Activated B cell treated with CpG ODN at 0.5 μM for 24 hours (primary cell): ENCODE results near the gene SLC38A3. TPM values are rescaled to one million over a fixed set of nuclear protein-coding genes. Genes with fewer than 3 reads are reported as not detected.

Source experiments
- ATAC-seq: fragments of 200-7000 bp; cut with Tn5 transposase; one replicate; pipeline ENCODE4 v1.10.0; 2021; ENCODE audit warnings: low read depth, mild to moderate bottlenecking, moderate library complexity
- CTCF ChIA-PET: fragments of 350-600 bp; sonication (Branson Sonifier 250); formaldehyde crosslinking; loops from one replicate; lab custom pipeline; 2021; ENCODE audit warnings: antibody characterized with exemption; lab: Charles Lee
- POLR2A ChIA-PET: fragments of 350-600 bp; sonication (Branson Sonifier 250); formaldehyde crosslinking; loops from one replicate; lab custom pipeline; 2021; ENCODE audit warnings: antibody characterized with exemption; lab: Charles Lee
- DNase-seq: peaks from one replicate; pipeline ENCODE4 v3.0.0; 2022
- H3K27ac Mint-ChIP-seq: one replicate; pipeline ENCODE4 v1.8.0; 2020; ENCODE audit warnings: mixed read lengths
- H3K27me3 Mint-ChIP-seq: one replicate; pipeline ENCODE4 v1.8.0; 2021; ENCODE audit warnings: mixed read lengths
- H3K36me3 Mint-ChIP-seq: one replicate; pipeline ENCODE4 v1.8.0; 2021; ENCODE audit warnings: low read depth, mixed read lengths
- H3K4me1 Mint-ChIP-seq: one replicate; pipeline ENCODE4 v1.8.0; 2021; ENCODE audit warnings: mixed read lengths
- H3K4me3 Mint-ChIP-seq: one replicate; pipeline ENCODE4 v1.8.0; 2020; ENCODE audit warnings: mild to moderate bottlenecking, mixed read lengths
- H3K9me3 Mint-ChIP-seq: one replicate; pipeline ENCODE4 v1.8.0; 2020; ENCODE audit warnings: mixed read lengths
- intact Hi-C: fragments of 100-400 bp; cut with micrococcal nuclease; formaldehyde crosslinking; loops from one replicate; pipeline ENCODE4 v1.15.1; 2024
- total RNA-seq: library from RNA; stranded (reverse); gene quantifications from 2 replicates; pipeline ENCODE4 v1.2.3, GENCODE V29; 2022
- TF ChIP-seq, protein P1 (sequence below): fragments of 200-600 bp; IDR thresholded peaks from one replicate; pipeline ENCODE4 v1.8.0; 2022; ENCODE audit warnings: antibody characterized with exemption, mild to moderate bottlenecking

Gene SLC38A3
- total RNA-seq, 1 donor from 2014 or later: not detected

- Mint-ChIP-seq H3K27ac (no peak overlapping the region), H3K9me3 (no peaks in the 10 kb centered on the region)
- POLR2A ChIA-PET: no interaction called here
Measured at GRCh38 chr3:50163572-50164455, 41.3 kb upstream of the SLC38A3 start.

DNA sequence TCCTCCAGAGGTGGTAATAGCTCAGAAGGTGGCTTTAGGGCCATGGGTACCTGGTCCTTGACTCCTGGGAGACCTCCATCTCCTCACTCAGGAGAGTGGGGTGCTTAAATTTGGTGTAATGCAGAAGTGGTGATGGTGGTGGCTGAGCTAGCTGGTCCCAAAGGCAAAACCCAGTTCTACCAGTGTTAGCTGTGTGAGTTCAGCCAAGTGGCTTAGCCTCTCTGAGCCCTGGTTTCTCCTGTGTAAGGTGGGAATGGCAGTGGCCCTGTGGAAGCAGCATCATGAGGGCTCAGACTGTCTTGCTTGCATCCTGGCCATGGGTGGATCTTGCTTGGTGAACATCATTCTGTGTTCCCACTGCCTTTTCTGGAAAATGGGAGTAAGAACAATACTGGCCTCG, 40.6 kb upstream of the SLC38A3 start:
- ChIA-PET CTCF (no interaction called here), POLR2A (no interaction called here)
- no peaks in the 10 kb centered on the region for H3K4me1 Mint-ChIP-seq
- ATAC-seq (no peak), DNase-seq (no peak)
- H3K36me3 Mint-ChIP-seq: no peaks in the 10 kb centered on the region
- peaks cover 2% of the 10 kb centered on the region for H3K27me3 Mint-ChIP-seq
- TF ChIP-seq, protein P1, sequence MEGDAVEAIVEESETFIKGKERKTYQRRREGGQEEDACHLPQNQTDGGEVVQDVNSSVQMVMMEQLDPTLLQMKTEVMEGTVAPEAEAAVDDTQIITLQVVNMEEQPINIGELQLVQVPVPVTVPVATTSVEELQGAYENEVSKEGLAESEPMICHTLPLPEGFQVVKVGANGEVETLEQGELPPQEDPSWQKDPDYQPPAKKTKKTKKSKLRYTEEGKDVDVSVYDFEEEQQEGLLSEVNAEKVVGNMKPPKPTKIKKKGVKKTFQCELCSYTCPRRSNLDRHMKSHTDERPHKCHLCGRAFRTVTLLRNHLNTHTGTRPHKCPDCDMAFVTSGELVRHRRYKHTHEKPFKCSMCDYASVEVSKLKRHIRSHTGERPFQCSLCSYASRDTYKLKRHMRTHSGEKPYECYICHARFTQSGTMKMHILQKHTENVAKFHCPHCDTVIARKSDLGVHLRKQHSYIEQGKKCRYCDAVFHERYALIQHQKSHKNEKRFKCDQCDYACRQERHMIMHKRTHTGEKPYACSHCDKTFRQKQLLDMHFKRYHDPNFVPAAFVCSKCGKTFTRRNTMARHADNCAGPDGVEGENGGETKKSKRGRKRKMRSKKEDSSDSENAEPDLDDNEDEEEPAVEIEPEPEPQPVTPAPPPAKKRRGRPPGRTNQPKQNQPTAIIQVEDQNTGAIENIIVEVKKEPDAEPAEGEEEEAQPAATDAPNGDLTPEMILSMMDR: no peak
- H3K9me3 Mint-ChIP-seq: no peaks in the 10 kb centered on the region
- H3K4me3 Mint-ChIP-seq: no peak overlapping the region
- intact Hi-C loops: no loop called here
- no peak overlapping the region for H3K27ac Mint-ChIP-seq

More at GRCh38 chr3:50163572-50164455, 41.3 kb upstream of the SLC38A3 start:
- peaks cover 2% of the 10 kb centered on the region for H3K27me3 Mint-ChIP-seq
- H3K36me3 Mint-ChIP-seq: no peaks in the 10 kb centered on the region
- intact Hi-C loops: no loop called here
- TF ChIP-seq, protein P1: no peak
- CTCF ChIA-PET: no interaction called here
- DNase-seq: no peak
- ATAC-seq: no peak
- H3K4me3 Mint-ChIP-seq: no peak overlapping the region
- H3K4me1 Mint-ChIP-seq: no peaks in the 10 kb centered on the region

GRCh38 chr3:50164984-50165909, 39.8 kb upstream of the SLC38A3 start:
- ATAC-seq (no peak), DNase-seq (no peak)
- ChIA-PET POLR2A (interaction anchor here (0.6 kb wide), 1 partner anchor 1315 kb away, joined by 3 read pairs; no protein-coding TSS in a partner anchor), CTCF (no interaction called here)
- Mint-ChIP-seq H3K27ac (no peak overlapping the region), H3K27me3 (peaks cover 2% of the 10 kb centered on the region), H3K9me3 (no peaks in the 10 kb centered on the region), H3K4me1 (no peaks in the 10 kb centered on the region), H3K4me3 (no peak overlapping the region), H3K36me3 (no peaks in the 10 kb centered on the region)
- TF ChIP-seq, protein P1: no peak
- intact Hi-C loops: no loop called here

GRCh38 chr3:50165910-50166538, 39.0 kb upstream of the SLC38A3 start:
- TF ChIP-seq, protein P1: no peak
- DNase-seq (no peak), ATAC-seq (no peak)
- ChIA-PET CTCF (no interaction called here), POLR2A (interaction anchor here (0.6 kb wide), 1 partner anchor 1314 kb away, joined by 3 read pairs; no protein-coding TSS in a partner anchor)
- Mint-ChIP-seq H3K27me3 (peaks cover 2% of the 10 kb centered on the region), H3K4me1 (no peaks in the 10 kb centered on the region), H3K27ac (no peak overlapping the region), H3K36me3 (no peaks in the 10 kb centered on the region), H3K4me3 (no peak overlapping the region), H3K9me3 (no peaks in the 10 kb centered on the region)
- intact Hi-C loops: no loop called here
